ENCODE measurements around the gene NPHP4.
"Not testable (repeated sequence)": the region's sequence is repeated elsewhere in the genome, so short reads cannot be mapped to it uniquely, and the experiment has no call there.

Gene NPHP4

GRCh38 chr1:5934058-5934884 is 58.0 kb downstream of the NPHP4 start:
- H3K4me1 ChIP-seq (ENCODE audit: control insufficient read depth, insufficient read depth, low read length): no peaks in the 10 kb centered on the region
- no peaks in the 10 kb centered on the region for H3K27me3 ChIP-seq (ENCODE audit: control insufficient read depth, insufficient read depth, low read length)
- H3K27ac ChIP-seq (ENCODE audit: low read depth, low read length): no peak overlapping the region
- H3K36me3 ChIP-seq (ENCODE audit: control insufficient read depth, insufficient read depth, low read length): peaks cover 4% of the 10 kb centered on the region
- no peak overlapping the region for H3K4me3 ChIP-seq (ENCODE audit: low read length)
- no peak overlapping the region for H3K9ac ChIP-seq (ENCODE audit: low read length)

DNA sequence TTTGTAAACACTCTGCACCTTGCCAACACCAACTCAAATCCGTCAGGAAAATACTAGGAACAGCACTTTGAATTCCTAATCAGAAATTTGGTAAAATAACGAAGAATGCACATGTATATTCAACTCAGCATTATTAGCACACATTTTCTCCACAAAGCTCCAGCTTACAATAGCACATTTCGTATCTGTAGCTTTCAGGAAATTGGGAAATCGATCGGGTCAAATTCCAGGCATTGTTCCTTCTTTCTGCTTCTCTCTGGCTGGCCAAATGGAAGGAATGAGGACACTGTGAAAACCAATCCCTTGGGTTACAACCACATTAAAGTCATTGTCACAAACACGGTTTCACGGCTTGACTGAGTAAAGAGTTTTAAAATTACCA is 58.6 kb downstream of the NPHP4 start:
- no peaks in the 10 kb centered on the region for H3K27me3 ChIP-seq (ENCODE audit: control insufficient read depth, insufficient read depth, low read length)
- H3K4me1 ChIP-seq (ENCODE audit: control insufficient read depth, insufficient read depth, low read length): no peaks in the 10 kb centered on the region
- no peak overlapping the region for H3K4me3 ChIP-seq (ENCODE audit: low read length)
- H3K36me3 ChIP-seq (ENCODE audit: control insufficient read depth, insufficient read depth, low read length): peaks cover 4% of the 10 kb centered on the region
- no peak overlapping the region for H3K27ac ChIP-seq (ENCODE audit: low read depth, low read length)
- no peak overlapping the region for H3K9ac ChIP-seq (ENCODE audit: low read length)

GRCh38 chr1:5933050-5933449 is 59.2 kb downstream of the NPHP4 start:
- Histone ChIP-seq H3K9ac (ENCODE audit: low read length) (no peak overlapping the region), H3K36me3 (ENCODE audit: control insufficient read depth, insufficient read depth, low read length) (peaks cover 4% of the 10 kb centered on the region), H3K4me1 (ENCODE audit: control insufficient read depth, insufficient read depth, low read length) (no peaks in the 10 kb centered on the region), H3K4me3 (ENCODE audit: low read length) (no peak overlapping the region), H3K27ac (ENCODE audit: low read depth, low read length) (no peak overlapping the region), H3K27me3 (ENCODE audit: control insufficient read depth, insufficient read depth, low read length) (no peaks in the 10 kb centered on the region)

DNA sequence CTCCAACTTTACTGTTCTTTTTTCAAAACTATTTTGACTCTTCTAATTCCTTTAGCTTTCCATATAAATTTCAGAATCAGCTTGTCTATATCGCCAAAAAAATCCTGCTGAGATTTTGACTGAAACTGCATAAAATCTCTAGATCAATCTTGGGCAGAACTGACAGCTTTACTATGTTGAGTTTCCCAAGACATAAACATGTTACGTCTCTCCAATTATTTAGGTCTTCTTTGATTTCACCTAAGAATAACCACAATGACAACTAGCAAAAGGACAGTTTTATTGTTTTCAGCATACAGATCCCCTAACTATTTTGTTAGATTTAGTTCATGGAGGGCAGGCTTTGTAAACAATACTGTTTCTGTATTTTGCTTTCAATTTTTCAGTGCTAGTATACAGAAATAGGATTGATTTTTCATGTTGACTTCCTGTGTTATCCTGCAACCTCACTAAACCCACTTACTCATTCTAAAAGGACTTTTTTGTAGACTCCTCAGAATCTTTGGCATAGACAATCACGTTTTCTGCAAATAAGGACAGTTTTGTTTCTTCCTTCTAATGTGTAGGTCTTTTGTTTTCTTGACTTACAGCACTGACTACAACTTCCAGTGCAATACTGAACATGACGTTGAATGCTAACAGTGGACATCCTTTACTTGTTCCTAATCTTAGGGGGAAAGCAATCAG is 63.4 kb downstream of the NPHP4 start:
- peaks cover 4% of the 10 kb centered on the region for H3K36me3 ChIP-seq (ENCODE audit: control insufficient read depth, insufficient read depth, low read length)
- H3K27me3 ChIP-seq (ENCODE audit: control insufficient read depth, insufficient read depth, low read length): no peaks in the 10 kb centered on the region
- H3K27ac ChIP-seq (ENCODE audit: low read depth, low read length): no peak overlapping the region
- no peak overlapping the region for H3K9ac ChIP-seq (ENCODE audit: low read length)
- no peak overlapping the region for H3K4me3 ChIP-seq (ENCODE audit: low read length)
- no peaks in the 10 kb centered on the region for H3K4me1 ChIP-seq (ENCODE audit: control insufficient read depth, insufficient read depth, low read length)

DNA sequence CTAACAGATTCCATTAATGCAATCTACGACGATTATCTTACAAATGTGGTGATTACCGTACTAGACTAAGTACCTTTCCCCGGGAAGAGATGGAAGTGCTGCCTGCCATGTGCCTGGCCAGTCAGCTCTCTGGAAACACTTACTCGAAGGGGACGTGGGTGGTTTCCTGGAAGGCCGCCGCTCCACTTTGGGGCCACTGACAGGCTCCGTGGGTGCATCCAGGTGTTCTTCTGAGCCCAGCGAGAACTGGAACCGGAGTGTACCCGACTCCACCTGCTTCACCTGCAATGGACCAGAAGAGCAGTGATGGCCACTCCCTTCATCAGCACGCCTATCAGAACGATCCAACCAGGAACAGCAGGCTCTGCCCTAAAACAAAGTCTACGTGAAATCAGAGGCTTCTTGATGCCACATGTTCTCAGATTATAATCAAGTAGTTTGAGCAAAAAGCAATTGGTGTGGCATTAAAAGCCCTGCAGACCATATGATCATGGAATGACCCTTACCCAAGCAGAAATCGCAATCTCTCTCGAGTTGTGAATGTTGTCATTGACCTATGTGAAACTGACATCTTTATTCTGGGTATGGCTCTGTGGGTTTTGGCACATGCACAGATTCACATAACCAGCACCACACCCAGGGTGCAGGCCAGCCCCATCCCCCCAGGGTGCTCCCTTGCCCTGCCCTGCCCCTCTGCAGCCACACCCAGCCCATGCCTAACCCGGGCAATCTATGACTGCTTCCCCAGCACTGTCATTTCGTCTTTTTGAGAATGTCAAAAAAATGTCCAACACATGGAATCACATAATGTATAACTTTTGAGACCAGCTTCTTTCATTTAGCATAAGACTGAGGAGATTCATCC is 64.5 kb downstream of the NPHP4 start:
- no peak overlapping the region for H3K9ac ChIP-seq (ENCODE audit: low read length)

GRCh38 chr1:5926686-5927435 is 65.4 kb downstream of the NPHP4 start:
- H3K4me1 ChIP-seq (ENCODE audit: control insufficient read depth, insufficient read depth, low read length): no peaks in the 10 kb centered on the region
- H3K27me3 ChIP-seq (ENCODE audit: control insufficient read depth, insufficient read depth, low read length): no peaks in the 10 kb centered on the region
- no peak overlapping the region for H3K4me3 ChIP-seq (ENCODE audit: low read length)
- H3K27ac ChIP-seq (ENCODE audit: low read depth, low read length): no peak overlapping the region
- H3K36me3 ChIP-seq (ENCODE audit: control insufficient read depth, insufficient read depth, low read length): no peaks in the 10 kb centered on the region
- H3K9ac ChIP-seq (ENCODE audit: low read length): no peak overlapping the region

More for the DNA sequence above, 64.5 kb downstream of the NPHP4 start:
- Histone ChIP-seq H3K4me3 (ENCODE audit: low read length) (no peak overlapping the region), H3K4me1 (ENCODE audit: control insufficient read depth, insufficient read depth, low read length) (no peaks in the 10 kb centered on the region), H3K27ac (ENCODE audit: low read depth, low read length) (no peak overlapping the region), H3K36me3 (ENCODE audit: control insufficient read depth, insufficient read depth, low read length) (peaks cover 4% of the 10 kb centered on the region), H3K27me3 (ENCODE audit: control insufficient read depth, insufficient read depth, low read length) (no peaks in the 10 kb centered on the region)

DNA sequence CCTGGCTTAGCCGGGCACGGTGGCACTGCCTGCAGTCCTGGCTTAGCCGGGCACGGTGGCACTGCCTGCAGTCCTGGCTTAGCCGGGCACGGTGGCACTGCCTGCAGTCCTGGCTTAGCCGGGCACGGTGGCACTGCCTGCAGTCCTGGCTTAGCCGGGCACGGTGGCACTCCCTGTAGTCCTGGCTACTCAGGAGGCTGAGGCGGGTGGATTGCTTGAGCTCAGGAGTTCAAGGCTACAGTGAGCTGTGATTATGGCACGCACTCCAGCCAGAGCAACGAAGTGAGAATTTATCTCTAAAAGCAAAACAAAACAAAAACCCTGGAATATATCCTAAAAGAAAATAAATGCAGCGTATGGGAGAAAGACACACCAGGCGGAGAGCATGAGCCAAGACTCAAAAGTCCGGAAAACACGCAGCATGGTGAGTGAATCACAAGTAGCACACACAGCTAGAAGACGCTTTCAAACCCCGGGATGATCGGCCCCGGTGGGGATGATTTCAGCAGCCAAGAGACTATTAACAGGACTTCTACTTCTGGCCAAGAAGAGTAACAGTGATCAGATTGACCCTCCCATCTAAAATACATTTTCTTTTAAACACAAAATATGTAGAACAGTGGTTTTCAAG is 69.4 kb downstream of the NPHP4 start:
- not testable (repeated sequence) for H3K27ac ChIP-seq (ENCODE audit: low read depth, low read length); H3K4me3 ChIP-seq (ENCODE audit: low read length); H3K27me3 ChIP-seq (ENCODE audit: control insufficient read depth, insufficient read depth, low read length); H3K9ac ChIP-seq (ENCODE audit: low read length); H3K36me3 ChIP-seq (ENCODE audit: control insufficient read depth, insufficient read depth, low read length); H3K4me1 ChIP-seq (ENCODE audit: control insufficient read depth, insufficient read depth, low read length)

DNA sequence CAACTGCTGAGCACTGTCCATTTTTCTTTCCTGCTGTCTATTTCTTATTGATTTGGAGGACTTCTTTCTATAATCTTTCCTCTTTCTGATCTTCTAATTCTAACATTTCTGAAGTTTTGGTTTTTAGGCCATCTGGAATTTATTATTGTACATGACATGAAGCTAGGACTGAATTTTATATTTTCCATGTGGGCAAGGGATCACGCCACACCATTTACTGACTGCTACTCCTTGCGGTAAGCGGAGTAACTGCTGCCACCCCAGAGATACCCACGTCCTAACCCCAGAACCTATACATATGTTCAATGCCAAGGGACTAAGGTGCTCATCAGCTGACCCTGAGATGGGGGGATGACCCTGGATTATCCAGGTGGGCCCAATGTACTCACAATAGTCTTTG is 70.6 kb downstream of the NPHP4 start:
- H3K4me1 ChIP-seq (ENCODE audit: control insufficient read depth, insufficient read depth, low read length): no peaks in the 10 kb centered on the region
- no peak overlapping the region for H3K27ac ChIP-seq (ENCODE audit: low read depth, low read length)
- H3K9ac ChIP-seq (ENCODE audit: low read length): no peak overlapping the region
- H3K27me3 ChIP-seq (ENCODE audit: control insufficient read depth, insufficient read depth, low read length): no peaks in the 10 kb centered on the region
- no peak overlapping the region for H3K4me3 ChIP-seq (ENCODE audit: low read length)
- no peaks in the 10 kb centered on the region for H3K36me3 ChIP-seq (ENCODE audit: control insufficient read depth, insufficient read depth, low read length)

DNA sequence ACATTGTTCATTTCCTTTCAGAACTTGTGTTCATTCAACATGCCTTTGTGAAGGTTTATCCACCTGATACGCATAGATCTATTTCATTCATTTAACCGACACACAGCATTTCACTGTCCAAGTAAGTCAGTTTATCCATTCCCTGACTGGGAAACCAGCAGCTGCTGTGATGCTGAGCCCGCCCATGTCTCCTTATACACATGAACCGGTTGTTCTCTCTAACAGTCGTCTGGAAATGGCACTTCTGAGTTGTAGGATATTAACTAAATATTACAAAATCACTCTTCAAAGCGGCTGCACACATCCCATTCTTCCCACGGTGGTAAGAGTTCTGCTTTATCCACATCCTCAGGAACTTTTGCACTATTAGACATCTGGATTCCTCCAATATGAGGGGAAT is 71.1 kb downstream of the NPHP4 start:
- H3K4me3 ChIP-seq (ENCODE audit: low read length): no peak overlapping the region
- H3K36me3 ChIP-seq (ENCODE audit: control insufficient read depth, insufficient read depth, low read length): no peaks in the 10 kb centered on the region
- H3K27ac ChIP-seq (ENCODE audit: low read depth, low read length): no peak overlapping the region
- no peaks in the 10 kb centered on the region for H3K27me3 ChIP-seq (ENCODE audit: control insufficient read depth, insufficient read depth, low read length)
- no peak overlapping the region for H3K9ac ChIP-seq (ENCODE audit: low read length)
- no peaks in the 10 kb centered on the region for H3K4me1 ChIP-seq (ENCODE audit: control insufficient read depth, insufficient read depth, low read length)

DNA sequence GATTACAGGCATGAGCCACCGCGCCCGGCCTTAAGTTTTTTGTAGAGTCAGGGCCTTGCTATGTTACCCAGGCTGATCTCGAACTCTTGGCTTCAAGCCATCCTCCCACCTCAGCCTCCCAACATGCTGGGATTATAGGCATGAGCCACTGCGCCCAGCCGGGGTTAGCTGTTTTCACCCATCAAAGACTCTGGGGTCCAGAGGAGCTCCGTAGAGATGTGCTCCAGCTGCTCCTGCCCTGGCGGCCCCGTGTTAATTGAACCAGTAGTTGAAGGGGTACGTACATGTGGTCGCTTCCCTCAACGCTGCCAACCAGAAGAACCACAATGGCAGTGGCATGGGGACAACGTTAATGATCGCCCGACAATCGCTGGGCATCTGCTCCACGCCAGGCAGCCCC is 72.0 kb downstream of the NPHP4 start:
- no peaks in the 10 kb centered on the region for H3K27me3 ChIP-seq (ENCODE audit: control insufficient read depth, insufficient read depth, low read length)
- H3K4me1 ChIP-seq (ENCODE audit: control insufficient read depth, insufficient read depth, low read length): no peaks in the 10 kb centered on the region
- H3K36me3 ChIP-seq (ENCODE audit: control insufficient read depth, insufficient read depth, low read length): no peaks in the 10 kb centered on the region
- H3K4me3 ChIP-seq (ENCODE audit: low read length): no peak overlapping the region
- H3K27ac ChIP-seq (ENCODE audit: low read depth, low read length): no peak overlapping the region
- H3K9ac ChIP-seq (ENCODE audit: low read length): no peak overlapping the region

GRCh38 chr1:5918275-5918649 is 74.0 kb downstream of the NPHP4 start:
- Histone ChIP-seq H3K9ac (ENCODE audit: low read length) (no peak overlapping the region), H3K27ac (ENCODE audit: low read depth, low read length) (no peak overlapping the region), H3K36me3 (ENCODE audit: control insufficient read depth, insufficient read depth, low read length) (no peaks in the 10 kb centered on the region), H3K4me1 (ENCODE audit: control insufficient read depth, insufficient read depth, low read length) (no peaks in the 10 kb centered on the region), H3K27me3 (ENCODE audit: control insufficient read depth, insufficient read depth, low read length) (no peaks in the 10 kb centered on the region), H3K4me3 (ENCODE audit: low read length) (no peak overlapping the region)

All from rectal smooth muscle tissue (tissue), 1 donor.